Neural progenitor cell (in vitro differentiated cells): Measurements from ENCODE around the gene CCDC183.

ENCODE experiments used
- CTCF ChIP-seq: fragments of 200-600 bp; sonication (generic); IDR thresholded peaks from 2 replicates; pipeline ENCODE4 v1.5.1; 2017; ENCODE audit warnings: antibody characterized with exemption, mild to moderate bottlenecking
- EZH2 ChIP-seq: fragments of 200-600 bp; sonication (generic); IDR thresholded peaks from 2 replicates; pipeline ENCODE4 v1.6.1; 2017; ENCODE audit warnings: antibody characterized with exemption, mild to moderate bottlenecking, moderate library complexity
- EZH2phosphoT487 ChIP-seq: fragments of 200-600 bp; sonication (generic); IDR thresholded peaks from 2 replicates; pipeline ENCODE4 v1.6.1; 2017; ENCODE audit warnings: antibody characterized with exemption

GRCh38 chr9:136854113-136854841, 58.1 kb downstream of the CCDC183 start:
- no peak for TF ChIP-seq CTCF
- TF ChIP-seq EZH2: no peak
- TF ChIP-seq EZH2phosphoT487: no peak
